ENCODE data around the gene RECQL5.

GRCh38 chr17:75628425-75628824, 38.5 kb downstream of the RECQL5 start:
- no peak for TF ChIP-seq CTCF (IDR thresholded peaks at IDR 0.05)
- TF ChIP-seq POLR2AphosphoS5 (IDR thresholded peaks at IDR 0.05), result no peak

All from esophagus muscularis mucosa (tissue), 3 donors.